Natural killer cell (primary cell): Measurements from ENCODE around the gene RNF121. TPM values are rescaled to one million over a fixed set of nuclear protein-coding genes. Genes with fewer than 3 reads are reported as not detected.

ENCODE experiments used
- ATAC-seq, 3 donors: fragments of 150-1000 bp in 2 of 3; fragments of 200-7000 bp in 1 of 3; cut with Tn5 transposase; 1 replicate in 1 of 3; 2 replicates in 2 of 3; pipeline ENCODE4 v1.10.0; 2021; ENCODE audit warnings: mild to moderate bottlenecking in 2 of 3, moderate library complexity in 2 of 3
- DNase-seq, 2 donors: peaks; one replicate each; pipeline versions ENCODE4 v3.0.0 to v3.0.0-alpha.2; 2013 to 2021; ENCODE audit warnings: mixed read lengths in 1 of 2
- H3K27ac ChIP-seq: one replicate; pipeline ENCODE4 v1.5.1; 2013; ENCODE audit warnings: mild to moderate bottlenecking, low read length
- H3K27me3 ChIP-seq: one replicate; pipeline ENCODE4 v1.6.1; 2013; ENCODE audit warnings: low read length; ENCODE audit not compliant: control insufficient read depth, insufficient read depth
- H3K36me3 ChIP-seq: one replicate; pipeline ENCODE4 v1.6.1; 2013; ENCODE audit warnings: low read length; ENCODE audit not compliant: control insufficient read depth, insufficient read depth
- H3K4me1 ChIP-seq: one replicate; pipeline ENCODE4 v1.6.1; 2013; ENCODE audit warnings: low read length; ENCODE audit not compliant: control insufficient read depth, insufficient read depth
- H3K4me3 ChIP-seq: one replicate; pipeline ENCODE4 v1.5.1; 2013; ENCODE audit warnings: low read length
- H3K9me3 ChIP-seq: one replicate; pipeline ENCODE4 v1.6.1; 2013; ENCODE audit warnings: low read length; ENCODE audit not compliant: control insufficient read depth, insufficient read depth
- H3K27ac Mint-ChIP-seq, 2 donors: one replicate each; pipeline ENCODE4 v1.8.0; 2022; ENCODE audit warnings: mild to moderate bottlenecking in 2 of 2, mixed read lengths in 2 of 2, moderate library complexity in 1 of 2
- H3K27me3 Mint-ChIP-seq, 2 donors: one replicate each; pipeline ENCODE4 v1.8.0; 2022; ENCODE audit warnings: low read depth in 2 of 2, mixed read lengths in 2 of 2
- H3K36me3 Mint-ChIP-seq: one replicate; pipeline ENCODE4 v1.8.0; 2022; ENCODE audit warnings: mixed read lengths
- H3K4me1 Mint-ChIP-seq, 2 donors: one replicate each; pipeline ENCODE4 v1.8.0; 2022; ENCODE audit warnings: mixed read lengths in 2 of 2
- H3K4me3 Mint-ChIP-seq: one replicate; pipeline ENCODE4 v1.8.0; 2022; ENCODE audit warnings: mild to moderate bottlenecking, moderate library complexity, mixed read lengths
- H3K9me3 Mint-ChIP-seq, 2 donors: one replicate each; pipeline ENCODE4 v1.8.0; 2022; ENCODE audit warnings: mixed read lengths in 2 of 2
- WGBS: methylation state at CpG from one replicate; pipeline ENCODE4 v1.1.7; 2013; ENCODE audit warnings: missing lambda C conversion rate; ENCODE audit not compliant: insufficient coverage; 5-methylcytosine and 5-hydroxymethylcytosine counted together
- intact Hi-C: fragments of 100-400 bp; cut with micrococcal nuclease; formaldehyde crosslinking; loops from one replicate; pipeline ENCODE4 v1.14.2; 2022
- total RNA-seq, 4 donors: library from RNA; stranded (reverse); fragments of 120-200 nt in 1 of 4; gene quantifications; one replicate each; pipeline versions ENCODE4 v1.2.3 to v1.2.4, GENCODE V29; 2013 to 2022
- TF ChIP-seq, protein P1 (sequence below): fragments of 200-600 bp; IDR thresholded peaks from one replicate; pipeline ENCODE4 v1.8.0; 2022; ENCODE audit warnings: antibody characterized with exemption

RNF121 gene
- total RNA-seq, 3 donors from 2014 or later (not counting 1 experiment from before 2014, with no cell fraction given), result 22.7 to 28.2 (median 22.9) TPM

DNA sequence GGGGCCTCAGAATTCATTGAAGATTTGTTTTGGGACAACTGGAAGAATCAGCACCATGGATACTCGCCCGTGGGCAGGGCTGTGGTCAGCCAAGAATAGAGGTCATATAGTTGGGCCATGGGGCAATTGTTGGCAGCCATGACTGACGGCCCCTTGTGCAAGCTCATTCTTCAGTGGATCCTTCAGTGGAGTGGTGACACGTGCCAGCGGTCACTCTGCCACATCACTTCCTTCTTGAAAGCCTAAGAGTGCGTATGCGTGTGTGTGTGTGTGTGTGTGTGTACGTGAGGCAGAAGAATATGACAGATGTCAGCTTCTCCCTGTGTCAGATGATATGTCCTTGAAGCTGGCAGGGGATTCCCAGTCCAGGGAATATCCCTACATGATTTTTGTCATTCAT lies 68.1 kb downstream of the RNF121 start:
- DNase-seq, result peak in 1 of 2 donors; percentile 30
- no peak overlapping the region for H3K27ac ChIP-seq
- H3K4me3 ChIP-seq, result no peak overlapping the region
- H3K27me3 ChIP-seq, result no peaks in the 10 kb centered on the region
- H3K4me1 ChIP-seq, result peaks cover 26% of the 10 kb centered on the region
- H3K4me3 Mint-ChIP-seq, result no peak overlapping the region
- H3K9me3 Mint-ChIP-seq, result no peaks in the 10 kb centered on the region
- ATAC-seq, result peak in 1 of 3 donors; percentile 58
- H3K36me3 Mint-ChIP-seq, result no peaks in the 10 kb centered on the region
- peak overlapping the region in 1 of 2 donors; percentile 58 for H3K27ac Mint-ChIP-seq
- peaks cover 2% of the 10 kb centered on the region for H3K36me3 ChIP-seq
- intact Hi-C loops, result no loop called here
- no peaks in the 10 kb centered on the region for H3K27me3 Mint-ChIP-seq
- H3K4me1 Mint-ChIP-seq, result peaks cover 19 to 25% of the 10 kb centered on the region in 2 donors
- no peaks in the 10 kb centered on the region for H3K9me3 ChIP-seq
- WGBS, result 82% methylated on average over 8 of the region's 8 CpGs
- TF ChIP-seq, protein P1, sequence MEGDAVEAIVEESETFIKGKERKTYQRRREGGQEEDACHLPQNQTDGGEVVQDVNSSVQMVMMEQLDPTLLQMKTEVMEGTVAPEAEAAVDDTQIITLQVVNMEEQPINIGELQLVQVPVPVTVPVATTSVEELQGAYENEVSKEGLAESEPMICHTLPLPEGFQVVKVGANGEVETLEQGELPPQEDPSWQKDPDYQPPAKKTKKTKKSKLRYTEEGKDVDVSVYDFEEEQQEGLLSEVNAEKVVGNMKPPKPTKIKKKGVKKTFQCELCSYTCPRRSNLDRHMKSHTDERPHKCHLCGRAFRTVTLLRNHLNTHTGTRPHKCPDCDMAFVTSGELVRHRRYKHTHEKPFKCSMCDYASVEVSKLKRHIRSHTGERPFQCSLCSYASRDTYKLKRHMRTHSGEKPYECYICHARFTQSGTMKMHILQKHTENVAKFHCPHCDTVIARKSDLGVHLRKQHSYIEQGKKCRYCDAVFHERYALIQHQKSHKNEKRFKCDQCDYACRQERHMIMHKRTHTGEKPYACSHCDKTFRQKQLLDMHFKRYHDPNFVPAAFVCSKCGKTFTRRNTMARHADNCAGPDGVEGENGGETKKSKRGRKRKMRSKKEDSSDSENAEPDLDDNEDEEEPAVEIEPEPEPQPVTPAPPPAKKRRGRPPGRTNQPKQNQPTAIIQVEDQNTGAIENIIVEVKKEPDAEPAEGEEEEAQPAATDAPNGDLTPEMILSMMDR, result no peak

- Mint-ChIP-seq H3K9me3 (no peaks in the 10 kb centered on the region), H3K27me3 (no peaks in the 10 kb centered on the region), H3K36me3 (no peaks in the 10 kb centered on the region), H3K4me1 (peaks cover 19 to 25% of the 10 kb centered on the region in 2 donors), H3K4me3 (no peak overlapping the region), H3K27ac (peak overlapping the region; percentile 92 to 97)
- Histone ChIP-seq H3K27ac (no peak overlapping the region), H3K4me1 (peaks cover 26% of the 10 kb centered on the region), H3K36me3 (peaks cover 7% of the 10 kb centered on the region), H3K27me3 (no peaks in the 10 kb centered on the region), H3K4me3 (no peak overlapping the region), H3K9me3 (no peaks in the 10 kb centered on the region)
- no peak for DNase-seq
- 96% methylated on average over 3 of the region's 3 CpGs for WGBS
- intact Hi-C loops, result no loop called here
- ATAC-seq, result no peak
- TF ChIP-seq, protein P1, result no peak
Observed at GRCh38 chr11:71997594-71997993, 68.7 kb downstream of the RNF121 start.

GRCh38 chr11:71998061-71998460 lies 69.2 kb downstream of the RNF121 start:
- H3K4me1 ChIP-seq, result peaks cover 26% of the 10 kb centered on the region

More at GRCh38 chr11:71998061-71998460, 69.2 kb downstream of the RNF121 start:
- Mint-ChIP-seq H3K27me3 (no peaks in the 10 kb centered on the region), H3K36me3 (no peaks in the 10 kb centered on the region), H3K4me1 (peaks cover 19 to 25% of the 10 kb centered on the region in 2 donors), H3K9me3 (no peaks in the 10 kb centered on the region), H3K4me3 (no peak overlapping the region), H3K27ac (peak overlapping the region; percentile 92 to 97)
- DNase-seq (no peak), ATAC-seq (no peak)
- Histone ChIP-seq H3K27ac (peak overlapping the region; percentile 54), H3K36me3 (peaks cover 11% of the 10 kb centered on the region), H3K4me3 (no peak overlapping the region), H3K27me3 (no peaks in the 10 kb centered on the region), H3K9me3 (no peaks in the 10 kb centered on the region)
- 96% methylated on average over 2 of the region's 2 CpGs for WGBS
- TF ChIP-seq, protein P1, result no peak
- intact Hi-C loops, result no loop called here
